LNCaP clone FGC (cell line): ENCODE measurements around the gene OOSP4A.

Experiments used
- DNase-seq: peaks from one replicate; pipeline ENCODE4 v3.0.0-alpha.2; 2011; ENCODE audit warnings: low read depth
- H3K4me3 ChIP-seq: 2 replicates; pipeline ENCODE4 v1.5.1; 2011; ENCODE audit warnings: mild to moderate bottlenecking, low read depth, low read length, control low read depth
- TF ChIP-seq, protein P1 (sequence below): IDR thresholded peaks from 2 replicates; pipeline ENCODE4 v1.5.1; 2012; ENCODE audit warnings: mild to moderate bottlenecking; ENCODE audit not compliant: control insufficient read depth, insufficient read depth; ENCODE audit errors: extremely low read depth

The OOSP4A gene

DNA sequence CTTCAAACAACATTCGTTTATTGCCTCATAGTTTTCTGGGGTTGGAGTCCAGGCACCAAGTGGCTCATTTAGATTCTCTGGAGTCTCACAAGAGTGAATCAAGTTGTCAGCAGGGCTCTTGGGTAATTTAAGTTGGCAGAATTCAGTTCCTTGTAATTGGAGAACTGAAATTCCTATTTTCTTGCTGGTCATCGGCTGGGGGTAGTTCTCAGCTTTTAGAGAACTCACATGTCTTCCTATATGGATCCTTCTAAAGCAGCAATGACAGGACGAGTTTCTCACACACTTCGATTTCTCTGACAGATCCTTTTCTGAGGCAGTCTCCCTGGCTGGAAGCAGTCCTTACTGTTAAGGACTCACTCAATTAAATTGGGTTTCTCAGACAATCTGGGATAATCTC is 35.9 kb downstream of the OOSP4A start:
- H3K4me3 ChIP-seq = no peak overlapping the region
- TF ChIP-seq, protein P1, sequence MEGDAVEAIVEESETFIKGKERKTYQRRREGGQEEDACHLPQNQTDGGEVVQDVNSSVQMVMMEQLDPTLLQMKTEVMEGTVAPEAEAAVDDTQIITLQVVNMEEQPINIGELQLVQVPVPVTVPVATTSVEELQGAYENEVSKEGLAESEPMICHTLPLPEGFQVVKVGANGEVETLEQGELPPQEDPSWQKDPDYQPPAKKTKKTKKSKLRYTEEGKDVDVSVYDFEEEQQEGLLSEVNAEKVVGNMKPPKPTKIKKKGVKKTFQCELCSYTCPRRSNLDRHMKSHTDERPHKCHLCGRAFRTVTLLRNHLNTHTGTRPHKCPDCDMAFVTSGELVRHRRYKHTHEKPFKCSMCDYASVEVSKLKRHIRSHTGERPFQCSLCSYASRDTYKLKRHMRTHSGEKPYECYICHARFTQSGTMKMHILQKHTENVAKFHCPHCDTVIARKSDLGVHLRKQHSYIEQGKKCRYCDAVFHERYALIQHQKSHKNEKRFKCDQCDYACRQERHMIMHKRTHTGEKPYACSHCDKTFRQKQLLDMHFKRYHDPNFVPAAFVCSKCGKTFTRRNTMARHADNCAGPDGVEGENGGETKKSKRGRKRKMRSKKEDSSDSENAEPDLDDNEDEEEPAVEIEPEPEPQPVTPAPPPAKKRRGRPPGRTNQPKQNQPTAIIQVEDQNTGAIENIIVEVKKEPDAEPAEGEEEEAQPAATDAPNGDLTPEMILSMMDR = no peak
- DNase-seq = no peak

DNA sequence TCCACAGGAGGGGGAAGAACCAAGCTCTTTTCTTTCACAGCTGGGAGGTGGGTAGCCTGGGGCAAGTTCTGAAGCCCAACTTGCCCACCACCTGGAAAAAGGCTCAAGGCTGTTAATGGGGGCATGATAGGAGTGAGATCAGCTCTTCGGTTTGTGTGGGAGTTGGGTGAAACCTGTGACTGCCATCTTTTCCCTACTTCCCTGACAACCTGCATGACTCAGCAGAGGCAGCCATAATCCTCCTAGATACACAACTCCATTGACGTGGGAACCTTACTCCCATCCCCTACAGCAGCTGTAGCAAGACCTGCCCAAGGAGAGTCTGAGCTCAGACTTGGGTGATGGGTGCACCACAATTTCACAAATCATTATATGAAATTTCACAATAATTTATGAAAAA is 39.9 kb downstream of the OOSP4A start:
- TF ChIP-seq, protein P1 = no peak
- H3K4me3 ChIP-seq = no peak overlapping the region
- no peak for DNase-seq

DNA sequence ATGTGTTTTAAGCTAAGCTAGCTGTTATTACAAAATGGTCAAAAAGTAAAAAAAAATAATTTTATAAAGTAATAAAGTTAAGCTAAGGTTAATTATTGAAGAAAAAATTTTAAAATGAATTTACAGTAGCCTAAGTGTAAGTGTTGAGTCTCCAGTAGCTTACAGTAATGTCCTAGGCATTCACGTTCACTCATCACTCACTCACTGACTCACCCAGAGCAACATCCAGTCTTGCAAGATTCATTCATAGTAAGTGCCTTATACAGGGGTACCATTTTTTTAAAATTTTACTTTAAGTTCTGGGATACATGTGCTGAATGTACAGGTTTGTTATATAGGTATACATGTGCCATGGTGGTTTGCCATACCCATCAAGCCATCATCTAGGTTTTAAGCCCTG is 41.5 kb downstream of the OOSP4A start:
- TF ChIP-seq, protein P1 = no peak
- no peak overlapping the region for H3K4me3 ChIP-seq
- DNase-seq = no peak

DNA sequence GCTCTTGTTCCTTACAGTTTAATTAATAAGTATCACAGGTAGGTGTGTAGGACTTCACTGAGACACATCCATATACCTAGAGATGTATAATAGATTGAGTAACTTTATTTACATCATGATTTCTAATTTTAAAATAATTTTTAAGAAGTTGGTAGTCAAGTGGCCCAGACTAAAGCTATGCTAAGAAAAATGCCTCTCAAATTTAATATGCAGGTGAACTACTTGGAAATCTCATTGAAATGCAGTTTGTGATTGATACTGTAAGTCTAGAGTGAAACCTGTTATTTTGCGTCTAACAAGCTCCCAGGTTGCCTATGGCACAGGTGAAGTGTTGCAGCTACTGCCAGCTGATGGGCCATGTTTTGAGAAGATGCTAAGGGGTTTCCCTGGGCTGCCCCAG is 53.0 kb downstream of the OOSP4A start, which contains the start of gene OOSP4B:
Gene OOSP4B, plus strand, starts transcription at position 301 of the 400 bp plus-strand sequence.
- no peak within 1 kb of the TSS for H3K4me3 ChIP-seq
- TF ChIP-seq, protein P1 = no peak
- no peak for DNase-seq

DNA sequence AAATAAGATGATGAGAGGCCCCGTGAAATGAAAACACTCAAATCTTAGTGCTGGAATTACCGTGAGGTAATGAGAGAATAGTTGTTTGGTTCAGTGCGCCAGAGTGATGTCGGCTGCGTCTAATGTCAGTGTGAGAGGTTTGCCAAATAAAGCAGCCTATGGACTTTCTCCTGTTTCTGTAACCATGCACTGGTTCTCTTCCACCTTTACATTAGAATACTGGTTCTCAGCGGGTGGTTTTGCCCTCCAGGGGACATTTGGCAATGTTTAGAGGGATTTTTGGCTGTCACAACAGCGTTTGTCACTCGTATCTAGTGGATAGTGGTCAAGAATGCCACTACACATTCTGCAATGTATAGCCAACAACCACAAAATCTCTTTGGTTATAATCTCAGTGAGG is 54.2 kb downstream of the OOSP4A start:
- DNase-seq = no peak
- TF ChIP-seq, protein P1 = no peak
- no peak overlapping the region for H3K4me3 ChIP-seq
